ENCODE results near the gene DOCK11. TPM values are rescaled to one million over a fixed set of nuclear protein-coding genes. Genes with fewer than 3 reads are reported as not detected.

The DOCK11 gene
- total RNA-seq, 1 donor from 2014 or later = 14.0 TPM

DNA sequence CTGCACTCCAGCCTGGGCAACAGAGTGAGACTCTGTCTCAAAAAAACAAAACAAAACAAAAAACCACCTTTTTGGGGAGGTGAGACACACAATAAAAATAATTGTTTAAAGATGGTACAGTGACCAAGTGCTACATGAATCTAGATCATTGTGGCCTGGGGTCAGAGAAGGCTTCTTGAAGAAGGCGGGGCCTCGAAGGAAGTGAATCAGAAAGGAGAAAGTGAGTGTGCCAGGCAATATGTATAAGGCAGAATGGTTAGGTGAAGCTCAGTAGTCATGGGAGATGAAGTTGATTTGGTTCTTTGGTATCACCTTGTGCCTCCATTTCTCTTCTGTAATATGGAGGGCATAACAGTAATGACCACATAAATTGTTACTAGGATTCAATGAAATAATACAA lies 58.9 kb downstream of the DOCK11 start:
- H3K36me3 Mint-ChIP-seq = peaks cover 12% of the 10 kb centered on the region
- no peaks in the 10 kb centered on the region for H3K27me3 Mint-ChIP-seq
- H3K4me1 Mint-ChIP-seq (ENCODE audit: unreplicated experiment) = no peaks in the 10 kb centered on the region
- no peak overlapping the region for H3K4me3 Mint-ChIP-seq
- no peak overlapping the region for H3K27ac Mint-ChIP-seq
- no peaks in the 10 kb centered on the region for H3K9me3 Mint-ChIP-seq
- TF ChIP-seq, protein P1, sequence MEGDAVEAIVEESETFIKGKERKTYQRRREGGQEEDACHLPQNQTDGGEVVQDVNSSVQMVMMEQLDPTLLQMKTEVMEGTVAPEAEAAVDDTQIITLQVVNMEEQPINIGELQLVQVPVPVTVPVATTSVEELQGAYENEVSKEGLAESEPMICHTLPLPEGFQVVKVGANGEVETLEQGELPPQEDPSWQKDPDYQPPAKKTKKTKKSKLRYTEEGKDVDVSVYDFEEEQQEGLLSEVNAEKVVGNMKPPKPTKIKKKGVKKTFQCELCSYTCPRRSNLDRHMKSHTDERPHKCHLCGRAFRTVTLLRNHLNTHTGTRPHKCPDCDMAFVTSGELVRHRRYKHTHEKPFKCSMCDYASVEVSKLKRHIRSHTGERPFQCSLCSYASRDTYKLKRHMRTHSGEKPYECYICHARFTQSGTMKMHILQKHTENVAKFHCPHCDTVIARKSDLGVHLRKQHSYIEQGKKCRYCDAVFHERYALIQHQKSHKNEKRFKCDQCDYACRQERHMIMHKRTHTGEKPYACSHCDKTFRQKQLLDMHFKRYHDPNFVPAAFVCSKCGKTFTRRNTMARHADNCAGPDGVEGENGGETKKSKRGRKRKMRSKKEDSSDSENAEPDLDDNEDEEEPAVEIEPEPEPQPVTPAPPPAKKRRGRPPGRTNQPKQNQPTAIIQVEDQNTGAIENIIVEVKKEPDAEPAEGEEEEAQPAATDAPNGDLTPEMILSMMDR (conservative IDR thresholded peaks at IDR 0.05) = no peak
- no peak for DNase-seq (ENCODE audit: extremely low spot score, unreplicated experiment)

DNA sequence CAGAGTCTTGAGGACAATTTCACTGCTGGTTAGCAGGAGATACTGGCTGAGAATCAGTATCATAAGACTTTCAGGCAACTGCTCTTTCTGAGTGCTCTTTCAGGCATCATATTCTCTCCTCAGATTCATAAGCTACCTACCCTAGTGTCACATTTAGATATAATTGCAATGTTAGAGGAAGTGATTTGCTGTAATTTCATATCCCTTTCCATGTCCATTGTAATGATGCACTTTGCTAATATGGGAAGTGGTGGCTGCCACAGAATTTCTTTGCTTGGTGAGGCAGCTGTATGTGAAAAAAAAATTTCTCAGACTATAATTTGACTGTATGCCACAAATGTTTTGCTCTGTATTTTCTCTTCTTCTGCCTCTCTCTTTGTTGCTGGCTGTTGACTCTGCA lies 63.3 kb downstream of the DOCK11 start:
- DNase-seq (ENCODE audit: extremely low spot score, unreplicated experiment) = no peak
- Mint-ChIP-seq H3K27me3 (no peaks in the 10 kb centered on the region), H3K9me3 (no peaks in the 10 kb centered on the region), H3K4me1 (ENCODE audit: unreplicated experiment) (peaks cover 6% of the 10 kb centered on the region), H3K4me3 (no peak overlapping the region), H3K36me3 (peaks cover 23% of the 10 kb centered on the region), H3K27ac (no peak overlapping the region)
- TF ChIP-seq, protein P1 (conservative IDR thresholded peaks at IDR 0.05) = no peak

DNA sequence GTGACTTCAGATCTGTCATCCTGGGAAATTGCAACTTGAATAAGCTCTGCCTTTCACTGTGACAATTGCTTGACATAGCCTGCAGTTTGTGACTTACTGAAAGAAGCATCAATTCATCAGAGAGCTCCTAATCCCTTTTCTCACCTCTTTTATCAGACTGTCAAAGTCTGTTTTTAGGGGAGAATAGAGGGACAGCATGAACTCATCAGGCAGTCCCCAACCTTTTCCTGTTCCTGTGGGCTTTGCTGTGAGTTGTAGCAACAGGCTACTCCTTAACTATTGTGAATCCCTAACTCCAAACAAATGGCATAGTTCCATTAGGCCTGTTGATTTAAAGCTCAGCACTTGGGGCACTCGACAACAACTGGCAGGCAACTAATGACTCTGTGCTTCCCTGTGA lies 64.9 kb downstream of the DOCK11 start:
- TF ChIP-seq, protein P1 (conservative IDR thresholded peaks at IDR 0.05) = no peak
- H3K4me1 Mint-ChIP-seq (ENCODE audit: unreplicated experiment) = peaks cover 6% of the 10 kb centered on the region
- peaks cover 16% of the 10 kb centered on the region for H3K36me3 Mint-ChIP-seq
- no peaks in the 10 kb centered on the region for H3K9me3 Mint-ChIP-seq
- no peak overlapping the region for H3K4me3 Mint-ChIP-seq
- DNase-seq (ENCODE audit: extremely low spot score, unreplicated experiment) = no peak
- H3K27me3 Mint-ChIP-seq = no peaks in the 10 kb centered on the region
- no peak overlapping the region for H3K27ac Mint-ChIP-seq

DNA sequence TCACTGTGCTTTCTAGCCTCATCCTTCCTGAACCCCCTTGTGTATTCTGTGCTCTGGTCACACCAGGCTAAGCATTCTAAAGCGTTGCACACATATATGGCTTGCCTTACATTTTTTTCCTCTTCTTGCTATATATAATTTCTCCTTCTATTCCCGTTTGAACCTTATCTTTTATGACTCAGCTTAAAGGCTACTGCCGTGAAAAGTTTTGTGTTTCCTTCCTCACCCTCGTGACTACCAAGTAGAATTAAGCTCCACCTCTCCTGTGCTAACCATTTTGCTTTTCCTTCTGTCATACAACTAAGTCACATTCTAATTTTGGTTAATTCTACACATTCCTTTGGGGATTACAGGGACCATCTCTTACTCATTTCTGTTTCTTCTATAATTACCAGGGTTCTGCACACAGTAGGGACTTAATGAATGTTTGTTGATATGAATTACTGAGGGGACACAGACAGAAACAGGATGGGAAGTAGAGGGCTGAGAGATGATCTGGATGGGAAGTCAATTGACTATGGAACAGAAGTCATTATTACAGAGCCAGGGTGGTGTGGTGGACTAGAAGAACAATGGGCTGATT lies 67.1 kb downstream of the DOCK11 start:
- Mint-ChIP-seq H3K27ac (no peak overlapping the region), H3K4me1 (ENCODE audit: unreplicated experiment) (peaks cover 6% of the 10 kb centered on the region), H3K4me3 (no peak overlapping the region), H3K27me3 (no peaks in the 10 kb centered on the region), H3K9me3 (no peaks in the 10 kb centered on the region), H3K36me3 (peaks cover 11% of the 10 kb centered on the region)
- no peak for DNase-seq (ENCODE audit: extremely low spot score, unreplicated experiment)
- TF ChIP-seq, protein P1 (conservative IDR thresholded peaks at IDR 0.05) = no peak

DNA sequence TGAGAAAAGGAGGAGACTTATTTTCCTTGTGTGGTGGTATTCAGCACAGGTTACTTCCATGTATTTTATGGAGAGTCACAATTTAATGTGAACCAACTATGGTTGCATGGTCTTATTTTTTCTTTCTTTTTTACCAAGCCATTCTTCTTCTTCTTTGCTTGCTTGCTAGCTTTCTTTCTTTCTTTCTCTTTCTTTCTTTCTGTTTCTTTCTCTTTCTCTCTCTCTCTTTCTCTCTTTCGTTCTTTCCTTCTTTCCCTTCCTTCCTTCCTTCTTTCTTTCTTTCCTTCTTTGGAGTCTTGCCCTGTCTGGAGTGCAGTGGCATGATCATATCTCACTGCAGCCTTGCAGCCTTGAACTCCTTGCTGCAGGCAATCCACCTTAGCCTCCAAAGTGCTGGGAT lies 68.9 kb downstream of the DOCK11 start:
- TF ChIP-seq, protein P1 (conservative IDR thresholded peaks at IDR 0.05) = no peak
- Mint-ChIP-seq H3K4me1 (ENCODE audit: unreplicated experiment) (peaks cover 6% of the 10 kb centered on the region), H3K4me3 (no peak overlapping the region), H3K9me3 (no peaks in the 10 kb centered on the region), H3K27me3 (no peaks in the 10 kb centered on the region), H3K27ac (no peak overlapping the region), H3K36me3 (peaks cover 16% of the 10 kb centered on the region)
- no peak for DNase-seq (ENCODE audit: extremely low spot score, unreplicated experiment)

DNA sequence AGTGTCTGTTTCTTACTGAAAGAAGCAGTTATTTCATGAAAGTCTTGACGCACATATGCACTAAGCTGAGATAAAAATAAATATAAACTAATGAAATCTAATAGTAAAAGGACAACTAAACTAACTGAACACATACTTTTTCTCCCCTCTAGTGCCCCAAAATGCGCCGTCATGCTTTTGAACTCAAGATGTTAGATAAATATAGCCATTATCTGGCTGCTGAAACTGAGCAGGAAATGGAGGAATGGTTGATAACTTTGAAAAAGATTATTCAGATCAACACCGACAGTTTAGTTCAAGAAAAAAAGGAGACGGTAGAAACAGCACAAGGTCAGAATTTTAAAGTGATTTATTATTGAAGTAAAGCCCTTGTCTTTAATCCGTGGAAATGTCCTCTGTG lies 70.2 kb downstream of the DOCK11 start:
- DNase-seq (ENCODE audit: extremely low spot score, unreplicated experiment) = no peak
- Mint-ChIP-seq H3K4me3 (no peak overlapping the region), H3K27me3 (no peaks in the 10 kb centered on the region), H3K9me3 (no peaks in the 10 kb centered on the region), H3K4me1 (ENCODE audit: unreplicated experiment) (no peaks in the 10 kb centered on the region), H3K27ac (no peak overlapping the region), H3K36me3 (peaks cover 19% of the 10 kb centered on the region)
- TF ChIP-seq, protein P1 (conservative IDR thresholded peaks at IDR 0.05) = no peak
